HL-60/S4 treated with phorbol 12-myristate 13-acetate at 8.2 ng/mL for 4 days and 3 days (cell line): ENCODE results near the gene KIF1B.
"Not testable (repeated sequence)": the region's sequence is repeated elsewhere in the genome, so short reads cannot be mapped to it uniquely, and the experiment has no call there.

Experiments
- in situ Hi-C: fragments of 300-500 bp; cut with MboI; formaldehyde crosslinking; loops from 2 replicates; pipeline ENCODE4 v1.15.0; 2022; ENCODE audit warnings: low sequenced_read_pairs

The KIF1B gene

DNA sequence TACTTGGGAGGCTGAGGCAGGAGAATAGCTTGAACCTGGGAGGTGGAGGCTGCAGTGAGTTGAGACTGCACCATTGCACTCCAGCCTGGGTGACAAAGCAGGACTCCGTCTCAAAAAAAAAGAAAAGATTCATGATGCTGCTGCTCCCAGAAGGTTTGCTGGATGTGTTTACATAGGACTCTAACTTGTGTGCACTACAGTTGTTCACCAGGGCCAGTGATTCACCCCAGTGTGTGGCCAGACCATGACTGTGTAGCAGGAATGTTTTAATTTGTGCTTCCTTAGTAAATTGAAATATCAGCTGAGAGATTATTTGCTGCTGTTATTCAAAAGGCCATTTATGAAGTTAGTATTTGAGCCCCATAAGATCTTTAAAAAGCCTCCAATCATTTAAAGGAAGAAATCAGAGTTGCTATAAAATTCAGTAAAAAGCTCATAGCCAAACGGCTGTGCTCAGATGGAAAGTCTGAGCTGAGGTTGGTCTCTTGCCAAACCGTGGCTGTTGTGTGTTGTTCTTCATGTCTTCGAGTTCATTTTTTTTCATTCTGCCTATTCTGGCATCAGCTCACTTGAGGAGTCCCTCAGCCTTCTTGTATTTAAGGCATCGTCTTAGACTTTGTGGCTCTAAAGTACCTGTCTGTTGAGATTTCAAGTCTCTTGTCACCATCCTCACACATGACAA lies 170.4 kb downstream of the KIF1B start:
- in situ Hi-C loops: no loop called here

DNA sequence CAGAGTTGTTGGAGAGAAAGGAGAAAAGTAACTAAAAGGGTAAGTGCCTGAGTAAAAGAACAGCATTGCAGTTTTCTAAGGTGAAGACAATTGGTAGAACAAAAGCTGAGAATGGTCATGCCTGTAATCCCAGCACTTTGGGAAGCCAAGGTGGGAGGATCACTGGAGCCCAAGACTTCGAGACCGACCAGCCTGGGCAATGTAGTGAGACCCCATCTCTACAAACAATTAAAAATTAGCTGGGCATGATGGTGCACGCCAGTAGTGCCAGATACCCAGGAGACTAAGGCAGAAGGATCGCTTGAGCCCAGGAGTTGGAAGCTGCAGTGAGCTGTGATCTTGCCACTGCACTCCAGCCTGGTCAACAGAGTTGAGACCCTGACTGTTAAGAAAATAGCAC lies 173.3 kb downstream of the KIF1B start:
- in situ Hi-C loops: no loop called here

DNA sequence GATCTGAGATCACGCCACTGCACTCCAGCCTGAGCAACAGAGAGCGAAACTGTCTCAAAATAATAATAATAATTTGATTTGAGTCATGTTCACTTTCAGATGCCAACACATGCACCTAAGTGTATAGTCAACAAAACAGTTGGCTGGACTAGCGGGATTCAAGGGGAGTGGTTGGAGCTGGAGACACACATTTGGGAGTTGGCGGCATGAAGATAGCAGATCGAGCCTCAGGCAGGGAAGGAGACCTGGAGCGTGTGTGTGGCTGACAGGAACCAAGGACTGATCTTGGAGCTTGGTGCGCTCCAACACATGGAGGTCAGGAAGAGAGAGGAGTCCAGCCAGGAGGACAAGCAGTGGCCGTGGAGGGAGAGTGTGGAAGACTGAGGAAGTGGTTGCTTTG lies 173.8 kb downstream of the KIF1B start:
- in situ Hi-C loops: no loop called here

DNA sequence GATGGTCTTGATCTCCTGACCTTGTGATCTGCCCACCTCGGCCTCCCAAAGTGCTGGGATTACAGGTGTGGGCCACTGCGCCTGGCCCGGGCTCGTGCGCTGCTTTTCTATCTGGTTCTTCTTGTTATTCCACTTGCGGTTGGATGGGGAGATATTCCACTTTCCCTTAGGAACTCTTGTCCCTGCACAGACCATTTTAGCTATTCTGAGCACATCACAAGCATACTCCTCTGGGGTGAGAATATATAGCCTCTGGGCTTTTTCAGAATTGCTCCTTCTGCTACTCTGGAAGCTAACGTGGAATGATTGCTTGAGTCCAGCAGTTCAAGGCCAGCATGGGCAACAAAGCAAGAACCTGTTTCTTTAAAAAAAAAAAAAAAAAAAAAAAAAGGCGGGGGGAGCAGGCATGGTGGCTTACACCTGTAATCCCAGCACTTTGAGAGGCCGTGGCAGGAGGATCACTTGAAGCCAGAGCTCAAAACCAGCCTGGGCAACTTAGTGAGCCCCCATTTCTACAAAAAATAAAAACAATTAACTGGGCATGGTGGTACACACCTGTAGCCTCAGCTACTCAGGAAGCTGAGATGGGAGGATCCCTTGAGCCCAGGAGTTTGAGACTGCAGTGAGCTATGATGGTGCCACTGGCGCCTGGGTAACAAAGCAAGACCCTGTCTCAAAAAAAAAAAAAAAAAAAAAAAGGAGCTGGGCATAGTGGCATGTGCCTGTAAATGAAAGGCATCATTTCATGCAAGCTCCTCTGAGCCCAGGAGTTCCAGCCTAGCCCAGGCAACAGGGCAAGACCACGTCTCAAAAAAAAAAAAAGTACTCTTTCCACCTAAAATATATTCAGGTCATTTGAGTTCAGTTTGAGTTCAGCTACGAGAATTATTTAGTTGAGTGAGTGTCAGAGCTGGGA lies 176.6 kb downstream of the KIF1B start:
- in situ Hi-C loops: no loop called here

DNA sequence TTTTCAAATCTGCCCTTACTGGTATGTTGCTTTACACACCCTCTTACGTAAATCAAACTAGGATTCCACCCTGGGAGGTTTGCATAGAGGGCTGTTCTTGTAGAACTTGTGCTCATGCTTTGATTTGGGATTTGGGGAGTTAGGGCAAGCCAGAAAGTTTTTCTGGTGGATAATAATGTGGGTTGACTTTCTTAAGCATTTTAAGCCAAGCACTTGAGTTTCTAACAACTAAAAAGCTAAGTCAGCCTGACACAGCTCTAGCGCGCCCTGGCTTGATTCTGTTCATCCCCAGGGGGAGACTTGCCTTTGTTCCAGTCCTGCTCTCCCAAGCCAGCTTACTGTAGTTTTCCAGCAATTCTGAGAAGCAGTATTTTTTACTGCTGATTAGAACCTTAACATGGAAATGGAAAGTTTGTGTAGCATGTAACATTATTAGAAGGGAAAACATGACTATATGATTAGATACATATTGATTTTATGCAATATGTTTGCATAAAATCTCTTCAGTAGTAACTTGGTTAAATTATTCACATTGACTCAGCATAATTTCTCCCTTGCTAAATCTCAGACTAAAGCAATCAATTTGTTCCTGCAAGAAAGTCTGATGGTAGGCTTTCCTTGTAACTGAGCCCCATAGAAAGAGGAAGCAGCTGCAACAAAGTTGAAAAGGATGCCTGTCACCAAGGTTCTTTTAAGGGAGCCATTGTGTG lies 177.5 kb downstream of the KIF1B start:
- in situ Hi-C loops: no loop called here

DNA sequence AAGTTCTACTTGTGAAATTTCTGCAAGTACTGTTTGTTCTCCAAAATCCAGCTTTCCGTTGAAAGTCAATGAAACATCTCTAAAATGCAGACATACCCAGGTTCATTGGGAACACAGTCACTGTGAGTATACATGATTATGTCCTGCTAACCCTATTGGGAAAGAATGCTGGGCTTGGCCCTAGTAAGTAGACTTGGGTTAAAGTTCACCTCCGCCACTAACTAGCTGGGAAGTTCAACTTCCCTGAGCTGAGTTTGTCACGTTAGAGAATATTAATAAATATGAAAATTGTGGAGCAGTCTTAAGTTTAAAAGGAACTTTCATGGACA lies 178.0 kb downstream of the KIF1B start:
- in situ Hi-C loops: no loop called here

DNA sequence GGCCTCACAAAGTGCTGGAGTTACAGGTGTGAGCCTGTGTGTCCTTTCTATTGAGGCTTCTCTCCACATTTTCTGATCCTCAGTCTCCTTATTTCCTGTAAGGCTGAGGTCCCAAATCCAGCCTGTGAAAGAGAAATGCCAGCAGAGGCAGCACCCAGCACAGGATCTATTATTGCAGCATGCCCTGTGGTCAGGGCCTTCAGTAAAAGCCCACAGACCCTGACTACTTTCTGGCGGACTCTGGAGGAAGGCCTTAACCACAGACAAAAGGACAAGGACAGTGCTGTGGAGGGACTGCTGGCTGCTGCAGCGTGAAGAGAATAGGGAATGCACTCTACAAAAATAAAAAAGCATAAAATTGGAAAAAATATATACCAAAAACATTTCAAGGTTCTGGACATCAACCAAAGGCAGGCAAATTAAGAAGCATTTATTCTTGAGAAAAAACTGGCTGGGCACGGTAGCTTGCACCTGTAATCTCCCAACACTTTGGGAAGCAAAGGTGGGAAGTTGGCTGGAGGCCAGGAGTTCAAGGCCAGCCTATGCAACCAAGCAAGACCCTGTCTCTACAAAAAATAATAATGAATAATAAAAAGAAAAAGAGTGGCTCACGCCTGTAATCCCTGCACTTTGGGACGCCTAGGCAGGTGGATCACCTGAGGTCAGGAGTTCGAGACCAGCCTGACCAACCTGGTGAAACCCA lies 179.1 kb downstream of the KIF1B start:
- in situ Hi-C loops: no loop called here

DNA sequence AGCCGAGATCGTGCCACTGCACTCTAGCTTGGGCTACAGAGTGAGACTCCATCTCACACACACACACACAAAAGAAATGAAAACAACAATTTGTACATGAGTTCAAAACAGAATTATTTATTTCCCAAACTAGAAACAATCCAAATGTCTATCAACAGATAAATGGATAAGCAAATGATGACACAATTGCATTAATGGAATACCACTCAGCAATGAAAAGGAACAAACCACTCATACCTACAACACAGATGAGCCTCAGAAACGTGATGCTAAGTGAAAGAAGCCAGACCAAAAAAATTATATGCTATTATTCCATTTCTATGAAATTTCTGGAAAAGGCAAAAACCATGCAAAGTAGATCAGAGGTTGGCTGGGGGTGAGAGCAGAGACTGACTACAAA lies 186.5 kb downstream of the KIF1B start:
- in situ Hi-C loops: no loop called here

DNA sequence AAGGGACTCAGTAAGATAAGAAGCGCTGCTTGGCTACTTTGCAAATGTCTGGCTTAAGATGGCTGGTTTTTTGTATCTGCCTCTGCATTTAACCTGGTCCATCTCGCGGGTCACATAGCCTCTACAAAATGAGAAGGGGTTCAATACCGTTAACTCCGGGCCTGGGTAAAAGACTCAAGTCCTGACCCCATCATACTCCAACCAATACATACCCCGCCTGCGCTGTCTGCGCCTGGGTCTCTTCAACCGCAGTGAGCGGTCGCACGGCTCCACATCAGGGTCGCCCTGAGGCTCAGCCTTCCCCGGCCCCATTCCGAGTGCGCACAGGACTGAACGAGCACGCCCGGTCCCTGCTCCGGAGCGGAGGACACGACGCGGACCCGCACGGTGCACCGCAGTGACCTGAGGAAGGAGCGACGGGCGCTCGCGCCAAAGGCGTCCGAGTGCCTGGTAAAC lies 187.9 kb downstream of the KIF1B start:
- in situ Hi-C loops: no loop called here

DNA sequence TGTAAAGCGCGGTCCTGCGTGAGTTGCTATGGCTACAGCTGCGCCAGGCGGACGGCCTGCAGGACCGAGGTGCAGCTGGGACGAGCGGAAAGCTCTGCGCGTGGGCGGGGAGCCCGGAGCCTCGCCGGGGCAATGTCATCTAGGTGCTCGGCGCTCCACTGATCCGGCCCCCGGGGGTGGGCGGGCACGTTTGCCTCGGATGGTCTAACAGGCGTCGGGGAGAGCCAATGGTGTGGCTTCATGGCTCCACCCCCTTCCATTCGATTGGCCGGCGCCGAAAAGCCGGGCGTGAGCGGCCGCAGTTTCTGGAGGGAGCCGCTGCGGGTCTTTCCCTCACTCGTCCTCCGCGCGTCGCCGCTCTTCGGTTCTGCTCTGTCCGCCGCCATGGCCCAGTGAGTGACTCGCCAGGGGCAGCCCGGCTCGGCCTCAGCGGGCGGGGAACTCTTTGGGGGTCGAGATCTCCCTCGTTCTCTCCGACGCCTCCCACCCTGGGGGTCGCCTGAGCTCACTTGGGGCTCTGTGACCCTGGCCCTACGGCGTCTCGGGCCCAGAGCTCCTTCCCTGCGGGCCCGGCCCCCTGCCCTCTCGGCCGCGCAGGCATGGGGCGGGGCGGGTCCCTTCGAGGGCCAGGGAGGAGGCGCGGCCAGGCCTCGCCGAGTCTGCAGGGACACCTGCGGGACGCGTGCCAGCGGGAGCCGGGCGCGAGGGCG lies 188.5 kb downstream of the KIF1B start, which contains the start of gene PGD:
PGD (plus strand) TSS at position 331 of the 710 bp plus-strand sequence; CDS start at position 385, 54 bp downstream.
- in situ Hi-C loops: no loop called here

DNA sequence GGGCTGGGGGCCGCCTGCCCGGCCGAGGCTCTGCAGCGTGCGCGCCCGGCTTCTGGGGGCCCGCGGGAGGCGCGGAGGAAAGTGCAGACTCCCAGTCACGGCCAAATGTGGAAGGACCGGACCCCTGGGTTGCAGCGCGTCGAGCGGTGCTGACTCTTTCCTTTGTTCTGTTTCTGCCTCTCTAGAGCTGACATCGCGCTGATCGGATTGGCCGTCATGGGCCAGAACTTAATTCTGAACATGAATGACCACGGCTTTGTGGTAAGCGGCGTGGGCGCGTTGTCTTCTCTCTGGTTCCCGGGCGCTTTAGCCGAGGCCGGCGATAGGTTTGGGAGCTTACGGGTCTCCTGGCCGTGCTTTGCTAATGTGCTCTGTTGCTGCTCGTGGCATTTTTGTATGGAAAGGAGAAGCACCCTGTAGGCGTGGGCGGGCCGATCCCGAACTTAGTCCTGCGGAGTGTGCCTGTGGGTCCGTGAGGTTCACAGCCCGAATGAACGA lies 189.1 kb downstream of the KIF1B start:
- in situ Hi-C loops: no loop called here

DNA sequence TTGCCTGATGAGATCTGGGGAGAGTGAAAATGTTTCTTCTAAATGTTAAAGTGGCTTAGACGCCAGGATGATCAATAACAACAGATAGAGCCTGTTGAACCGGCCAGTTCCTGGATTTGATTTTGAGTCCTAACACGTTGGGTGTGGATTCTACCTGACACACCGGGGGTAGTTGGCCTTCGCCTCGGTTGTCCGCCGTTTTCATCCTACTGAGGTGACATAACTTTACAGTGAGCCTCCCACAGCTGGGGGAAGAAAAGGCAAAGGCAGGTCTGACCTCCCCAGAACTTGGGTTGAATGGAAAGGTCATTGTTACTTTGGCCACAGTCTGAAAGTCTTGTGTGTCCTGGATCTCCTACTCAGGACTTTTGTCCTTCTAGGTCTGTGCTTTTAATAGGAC lies 189.6 kb downstream of the KIF1B start:
- in situ Hi-C loops: no loop called here

DNA sequence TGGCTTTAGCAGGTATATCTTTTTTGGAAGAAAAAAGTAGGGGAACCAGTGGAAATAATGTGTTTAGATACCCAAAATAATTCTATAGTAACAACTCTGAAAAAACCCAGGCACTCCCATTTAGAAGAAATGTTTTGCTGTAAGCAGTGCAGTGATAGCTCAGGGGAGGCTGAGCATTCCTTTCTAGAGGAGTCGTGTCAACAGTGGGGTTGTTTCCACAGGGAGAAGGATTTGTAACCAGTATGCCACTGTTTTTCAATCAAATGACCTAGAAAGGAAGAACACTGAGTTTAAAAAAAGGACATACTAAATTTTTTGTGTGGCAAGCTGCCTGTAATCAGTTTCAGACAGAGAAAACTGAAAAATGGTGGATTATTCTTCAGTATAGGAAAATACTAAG lies 190.9 kb downstream of the KIF1B start:
- in situ Hi-C loops: no loop called here

DNA sequence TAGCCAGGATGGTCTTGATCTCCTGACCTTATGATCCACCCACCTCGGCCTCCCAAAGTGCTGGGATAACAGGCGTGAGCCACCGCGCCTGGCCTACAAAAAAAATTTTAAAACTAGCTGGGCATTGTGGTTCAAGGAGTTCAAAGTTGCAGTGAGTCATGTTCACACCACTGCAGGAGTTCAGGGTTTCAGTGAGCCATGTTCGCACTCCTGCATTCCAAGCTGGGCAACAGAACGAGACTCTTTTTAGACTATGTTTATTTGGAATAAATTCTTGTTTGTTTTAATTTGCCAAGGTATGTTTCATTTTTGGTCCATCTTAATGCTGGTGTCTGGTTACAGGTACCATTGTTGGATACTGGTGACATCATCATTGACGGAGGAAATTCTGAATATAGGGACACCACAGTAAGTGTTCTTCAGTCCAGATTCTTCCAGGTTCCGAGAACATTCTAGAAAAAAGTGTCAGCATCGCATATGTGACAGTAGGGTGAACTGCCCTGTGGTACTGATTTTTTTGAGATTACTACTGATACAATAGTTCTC lies 192.4 kb downstream of the KIF1B start:
- in situ Hi-C loops: no loop called here

DNA sequence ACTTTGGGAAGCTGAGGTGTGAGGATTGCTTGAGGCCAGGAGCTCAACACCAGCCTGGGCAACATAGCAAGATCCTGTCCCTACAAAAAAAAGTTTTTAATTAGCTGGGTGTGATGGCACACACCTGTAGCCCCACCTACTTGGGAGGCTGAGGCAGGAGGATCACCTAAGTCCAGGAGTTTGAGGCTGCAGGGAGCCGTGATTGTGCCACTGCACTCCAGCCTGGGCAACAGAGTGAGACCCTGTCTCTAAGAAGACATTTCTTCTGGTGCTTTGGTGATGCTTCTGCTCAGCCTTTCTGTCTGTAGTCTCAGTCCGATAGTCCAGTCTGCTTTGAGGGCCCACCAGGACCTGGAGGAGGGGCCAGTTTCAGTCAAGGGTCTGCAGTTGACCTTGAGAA lies 196.8 kb downstream of the KIF1B start:
- in situ Hi-C loops: no loop called here

DNA sequence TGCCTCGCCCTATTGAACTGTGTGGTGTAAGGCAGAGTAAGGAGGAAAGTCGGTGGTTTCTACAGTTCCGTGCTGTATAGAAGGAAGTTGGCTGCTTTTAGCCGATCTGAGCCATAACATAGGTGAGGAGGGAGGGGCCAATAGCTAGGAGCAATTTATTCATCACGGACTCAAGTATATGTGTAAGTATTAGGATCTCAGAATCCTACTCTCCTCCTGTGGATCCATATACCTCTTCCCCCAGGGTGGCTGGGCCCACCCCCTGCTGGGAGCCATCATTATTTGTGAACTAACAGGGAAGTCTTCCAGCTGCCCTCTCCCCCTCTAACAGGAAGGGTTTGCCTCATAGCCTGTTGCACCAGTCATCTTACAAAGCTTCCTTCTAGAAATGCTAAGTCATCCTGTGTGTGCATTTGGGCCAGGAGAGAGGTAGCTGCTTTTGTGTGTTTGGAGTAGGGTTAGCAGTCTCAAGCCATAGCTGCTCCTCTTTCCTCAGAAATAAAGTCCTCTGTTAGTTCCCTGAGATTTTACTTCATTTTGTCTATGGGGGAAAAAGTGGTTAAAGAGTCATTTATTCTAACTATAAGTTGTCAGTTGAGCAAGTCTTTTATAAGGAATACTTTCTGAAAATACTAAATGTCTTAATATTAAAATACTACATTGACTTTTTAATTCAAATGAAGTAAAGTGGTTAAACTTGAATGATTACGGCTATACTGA lies 205.0 kb downstream of the KIF1B start:
- in situ Hi-C loops: no loop called here

DNA sequence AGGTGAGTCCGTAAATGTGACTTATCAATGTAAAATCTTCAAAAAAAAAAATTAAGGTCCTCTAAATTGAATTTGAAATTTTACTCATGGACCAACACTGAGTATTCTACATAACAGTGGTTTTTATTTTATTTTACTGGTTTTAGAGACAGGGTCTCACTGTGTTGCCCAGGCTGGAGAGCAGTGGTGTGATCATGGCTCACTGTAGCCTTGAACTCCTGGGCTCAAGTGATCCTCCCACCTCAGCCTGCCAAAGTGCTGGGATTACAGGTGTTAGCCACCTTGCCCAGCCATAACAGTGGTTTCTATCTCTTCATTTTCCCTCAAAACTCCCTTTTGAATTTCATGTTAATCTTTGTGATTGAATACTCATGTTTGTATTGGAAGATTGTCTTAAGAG lies 205.6 kb downstream of the KIF1B start:
- in situ Hi-C loops: not testable (repeated sequence)

DNA sequence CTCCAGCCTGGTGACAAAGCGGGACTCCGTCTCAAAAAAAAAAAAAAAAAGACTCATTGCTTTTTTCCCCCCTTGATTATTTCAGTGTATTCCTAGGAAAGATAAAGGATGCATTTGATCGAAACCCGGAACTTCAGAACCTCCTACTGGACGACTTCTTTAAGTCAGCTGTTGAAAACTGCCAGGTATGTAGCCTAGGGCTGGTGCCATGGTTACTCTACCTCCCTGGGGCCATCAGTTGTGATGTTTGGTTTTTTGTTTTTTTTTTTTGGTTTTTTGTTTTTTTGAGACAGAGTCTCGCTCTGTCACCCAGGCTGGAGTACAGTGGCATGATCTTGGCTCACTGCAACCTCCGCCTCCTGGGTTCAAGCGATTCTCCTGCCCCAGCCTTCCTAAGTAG lies 208.4 kb downstream of the KIF1B start:
- in situ Hi-C loops: not testable (repeated sequence)

DNA sequence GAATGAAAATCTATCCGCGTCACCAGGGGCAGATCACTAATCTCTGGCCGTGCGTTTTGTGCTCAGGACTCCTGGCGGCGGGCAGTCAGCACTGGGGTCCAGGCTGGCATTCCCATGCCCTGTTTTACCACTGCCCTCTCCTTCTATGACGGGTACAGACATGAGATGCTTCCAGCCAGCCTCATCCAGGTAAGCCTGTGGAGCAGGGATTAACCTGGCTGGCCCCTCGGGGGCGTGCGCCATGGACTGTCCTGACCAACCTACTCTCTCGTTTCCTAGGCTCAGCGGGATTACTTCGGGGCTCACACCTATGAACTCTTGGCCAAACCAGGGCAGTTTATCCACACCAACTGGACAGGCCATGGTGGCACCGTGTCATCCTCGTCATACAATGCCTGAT lies 209.0 kb downstream of the KIF1B start:
- in situ Hi-C loops: no loop called here
